CD4-positive, alpha-beta T cell (primary cell): ENCODE results near the gene RSAD2. TPM values are rescaled to one million over a fixed set of nuclear protein-coding genes. Genes with fewer than 3 reads are reported as not detected.

Source experiments
- ATAC-seq: fragments of 200-7000 bp; cut with Tn5 transposase; one replicate; pipeline ENCODE4 v1.10.0; 2022; ENCODE audit warnings: mild to moderate bottlenecking; ENCODE audit not compliant: poor library complexity
- CTCF ChIA-PET: fragments of 350-600 bp; sonication (Branson Sonifier 250); formaldehyde crosslinking; loops from one replicate; lab custom pipeline; 2021; ENCODE audit warnings: antibody characterized with exemption, inconsistent platforms; lab: Charles Lee
- POLR2A ChIA-PET: fragments of 350-600 bp; sonication (Branson Sonifier 250); formaldehyde crosslinking; loops from one replicate; lab custom pipeline; 2021; ENCODE audit warnings: antibody characterized with exemption, inconsistent platforms; lab: Charles Lee
- DNase-seq, 14 experiments: peaks; one replicate each; pipeline ENCODE4 v3.0.0-alpha.2; 2013 to 2020; ENCODE audit warnings: mixed read lengths in 2 of 14
- H3K27ac ChIP-seq, 2 donors: one replicate each; pipeline versions ENCODE4 v1.5.1 to v1.7.0; 2013; ENCODE audit warnings: low read length in 2 of 2, low read depth in 1 of 2, mild to moderate bottlenecking in 1 of 2
- H3K27me3 ChIP-seq, 2 experiments: 1 replicate in 1 of 2; 2 replicates in 1 of 2; pipeline versions ENCODE4 v1.6.1 to v1.7.0; 2013; ENCODE audit warnings: low read length in 2 of 2, control low read depth in 1 of 2, mild to moderate bottlenecking in 1 of 2, moderate library complexity in 1 of 2; ENCODE audit not compliant: insufficient read depth in 2 of 2, control insufficient read depth in 1 of 2
- H3K36me3 ChIP-seq: one replicate; pipeline ENCODE4 v1.6.1; 2013; ENCODE audit warnings: low read length, control low read depth; ENCODE audit not compliant: insufficient read depth
- H3K4me1 ChIP-seq: one replicate; pipeline ENCODE4 v1.6.1; 2013; ENCODE audit warnings: low read length, control low read depth; ENCODE audit not compliant: insufficient read depth
- H3K4me3 ChIP-seq: one replicate; pipeline ENCODE4 v1.5.1; 2013; ENCODE audit warnings: mild to moderate bottlenecking, low read length, moderate library complexity
- H3K9me3 ChIP-seq, 2 experiments: 1 replicate in 1 of 2; 2 replicates in 1 of 2; pipeline versions ENCODE4 v1.6.1 to v1.7.0; 2013; ENCODE audit warnings: low read length in 2 of 2, mild to moderate bottlenecking in 2 of 2, control low read depth in 1 of 2, moderate library complexity in 1 of 2; ENCODE audit not compliant: control insufficient read depth in 1 of 2, insufficient read depth in 1 of 2
- H3K27ac Mint-ChIP-seq: one replicate; pipeline ENCODE4 v1.8.0; 2020; ENCODE audit warnings: mixed read lengths
- H3K27me3 Mint-ChIP-seq: one replicate; pipeline ENCODE4 v1.8.0; 2021; ENCODE audit warnings: mixed read lengths
- H3K36me3 Mint-ChIP-seq: one replicate; pipeline ENCODE4 v1.8.0; 2021; ENCODE audit warnings: low read depth, mixed read lengths
- H3K4me1 Mint-ChIP-seq: one replicate; pipeline ENCODE4 v1.8.0; 2021; ENCODE audit warnings: low read depth, mixed read lengths
- H3K4me3 Mint-ChIP-seq: one replicate; pipeline ENCODE4 v1.8.0; 2020; ENCODE audit warnings: mild to moderate bottlenecking, mixed read lengths
- H3K9me3 Mint-ChIP-seq: one replicate; pipeline ENCODE4 v1.8.0; 2020; ENCODE audit warnings: mixed read lengths
- intact Hi-C, 2 experiments: fragments of 100-400 bp; cut with DNase I in 1 of 2; cut with micrococcal nuclease in 1 of 2; formaldehyde crosslinking; loops; one replicate each; pipeline versions ENCODE4 v1.15.1 to v1.9.0; 2023 to 2025; cut with DNase I, micrococcal nuclease
- total RNA-seq, 174 experiments: library from RNA in 2 of 174; stranded (reverse) in 2 of 174; gene quantifications; one replicate each; pipeline ENCODE4 v1.2.3 and lab custom pipeline; 2021 to 2026
- TF ChIP-seq, protein P1 (sequence below): fragments of 200-600 bp; IDR thresholded peaks from one replicate; pipeline ENCODE4 v1.8.0; 2022; ENCODE audit warnings: antibody characterized with exemption, mild to moderate bottlenecking

The RSAD2 gene
- total RNA-seq, 2 experiments from 2014 or later, result 3.9 to 4.6 TPM

GRCh38 chr2:6919901-6920742, 42.5 kb downstream of the RSAD2 start:
- intact Hi-C loops, result loop anchor here in 1 of 2 experiments (5.0 to 10.0 kb wide), 2 partner anchors 92 to 1765 kb away; partner anchors contain the start of gene ID2
- Mint-ChIP-seq H3K27me3 (no peaks in the 10 kb centered on the region), H3K4me3 (peak overlapping the region; percentile 85), H3K36me3 (peaks cover 30% of the 10 kb centered on the region), H3K9me3 (no peaks in the 10 kb centered on the region), H3K4me1 (peaks cover 85% of the 10 kb centered on the region), H3K27ac (peak overlapping the region; percentile 40)
- Histone ChIP-seq H3K4me1 (peaks cover 72% of the 10 kb centered on the region), H3K4me3 (no peak overlapping the region), H3K27me3 (no peaks in the 10 kb centered on the region), H3K27ac (no peak overlapping the region), H3K36me3 (no peaks in the 10 kb centered on the region), H3K9me3 (peaks cover 0 to 10% of the 10 kb centered on the region in 2 experiments)
- POLR2A ChIA-PET, result interaction anchor here (0.6 to 3.7 kb wide), 8 partner anchors 9 to 1762 kb away, joined by 3 to 30 read pairs (median 4); partner anchors contain the start of genes ID2 and RSAD2
- TF ChIP-seq, protein P1, sequence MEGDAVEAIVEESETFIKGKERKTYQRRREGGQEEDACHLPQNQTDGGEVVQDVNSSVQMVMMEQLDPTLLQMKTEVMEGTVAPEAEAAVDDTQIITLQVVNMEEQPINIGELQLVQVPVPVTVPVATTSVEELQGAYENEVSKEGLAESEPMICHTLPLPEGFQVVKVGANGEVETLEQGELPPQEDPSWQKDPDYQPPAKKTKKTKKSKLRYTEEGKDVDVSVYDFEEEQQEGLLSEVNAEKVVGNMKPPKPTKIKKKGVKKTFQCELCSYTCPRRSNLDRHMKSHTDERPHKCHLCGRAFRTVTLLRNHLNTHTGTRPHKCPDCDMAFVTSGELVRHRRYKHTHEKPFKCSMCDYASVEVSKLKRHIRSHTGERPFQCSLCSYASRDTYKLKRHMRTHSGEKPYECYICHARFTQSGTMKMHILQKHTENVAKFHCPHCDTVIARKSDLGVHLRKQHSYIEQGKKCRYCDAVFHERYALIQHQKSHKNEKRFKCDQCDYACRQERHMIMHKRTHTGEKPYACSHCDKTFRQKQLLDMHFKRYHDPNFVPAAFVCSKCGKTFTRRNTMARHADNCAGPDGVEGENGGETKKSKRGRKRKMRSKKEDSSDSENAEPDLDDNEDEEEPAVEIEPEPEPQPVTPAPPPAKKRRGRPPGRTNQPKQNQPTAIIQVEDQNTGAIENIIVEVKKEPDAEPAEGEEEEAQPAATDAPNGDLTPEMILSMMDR, result no peak
- DNase-seq (no peak), ATAC-seq (no peak)
- CTCF ChIA-PET, result interaction anchor here (0.8 to 2.0 kb wide), 4 partner anchors 12 to 94 kb away, joined by 3 to 5 read pairs (median 4); partner anchors contain the start of gene CMPK2

GRCh38 chr2:6920743-6921064, 43.1 kb downstream of the RSAD2 start:
- H3K36me3 Mint-ChIP-seq, result peaks cover 30% of the 10 kb centered on the region

DNA sequence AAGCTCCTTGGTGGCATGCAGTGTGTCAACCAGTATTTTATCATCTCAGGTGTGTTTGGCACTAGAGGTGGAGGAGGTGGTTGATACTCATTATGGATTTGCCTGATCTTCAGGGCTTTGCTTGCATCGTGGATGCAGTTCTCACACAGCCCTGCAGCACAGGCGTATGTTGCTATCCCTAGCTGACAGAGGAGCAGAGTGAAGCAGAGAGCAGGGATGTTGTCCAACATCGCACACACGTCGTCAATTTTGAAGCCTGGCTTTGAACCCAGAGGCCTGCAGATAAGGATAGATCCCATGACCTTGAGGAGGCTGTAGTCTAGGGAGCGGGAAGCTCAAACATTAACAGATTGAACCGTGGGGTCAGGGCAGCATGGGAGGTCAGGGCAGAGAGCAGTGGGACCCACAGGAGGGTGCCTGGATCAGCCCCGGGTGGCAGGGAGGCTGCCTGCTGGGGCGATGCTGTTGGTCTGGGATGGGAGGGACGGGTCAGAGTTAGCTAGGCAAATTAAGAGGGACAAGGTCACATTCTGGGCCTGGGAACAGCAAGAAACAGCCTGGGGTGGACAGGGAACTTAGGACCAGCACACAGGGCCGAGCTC, 43.8 kb downstream of the RSAD2 start:
- Histone ChIP-seq H3K36me3 (no peaks in the 10 kb centered on the region), H3K4me1 (peaks cover 76% of the 10 kb centered on the region), H3K4me3 (no peak overlapping the region), H3K27me3 (no peaks in the 10 kb centered on the region), H3K9me3 (peaks cover 0 to 10% of the 10 kb centered on the region in 2 experiments), H3K27ac (no peak overlapping the region)
- Mint-ChIP-seq H3K36me3 (peaks cover 31% of the 10 kb centered on the region), H3K27ac (peak overlapping the region; percentile 40), H3K27me3 (no peaks in the 10 kb centered on the region), H3K4me3 (peak overlapping the region; percentile 47), H3K9me3 (no peaks in the 10 kb centered on the region), H3K4me1 (peaks cover 85% of the 10 kb centered on the region)
- ATAC-seq, result no peak
- ChIA-PET POLR2A (interaction anchor here (1.0 to 3.7 kb wide), 3 partner anchors 7 to 24 kb away, joined by 3 to 30 read pairs (median 6); no protein-coding TSS in a partner anchor), CTCF (interaction anchor here (2.0 kb wide), 1 partner anchor 56 kb away, joined by 4 read pairs; the partner anchor contains the start of gene CMPK2)
- TF ChIP-seq, protein P1, result no peak
- DNase-seq, result no peak
- intact Hi-C loops, result no loop called here

More at GRCh38 chr2:6920743-6921064, 43.1 kb downstream of the RSAD2 start:
- Mint-ChIP-seq H3K4me1 (peaks cover 85% of the 10 kb centered on the region), H3K9me3 (no peaks in the 10 kb centered on the region), H3K27me3 (no peaks in the 10 kb centered on the region), H3K27ac (peak overlapping the region; percentile 40), H3K4me3 (peak overlapping the region; percentile 85)
- TF ChIP-seq, protein P1, result no peak
- ChIA-PET POLR2A (interaction anchor here (1.0 to 3.7 kb wide), 4 partner anchors 8 to 137 kb away, joined by 3 to 30 read pairs (median 4); no protein-coding TSS in a partner anchor), CTCF (interaction anchor here (1.0 to 2.0 kb wide), 2 partner anchors 12 to 55 kb away, joined by 3 to 4 read pairs; partner anchors contain the start of gene CMPK2)
- Histone ChIP-seq H3K27me3 (no peaks in the 10 kb centered on the region), H3K36me3 (no peaks in the 10 kb centered on the region), H3K27ac (no peak overlapping the region), H3K9me3 (peaks cover 0 to 10% of the 10 kb centered on the region in 2 experiments), H3K4me3 (no peak overlapping the region), H3K4me1 (peaks cover 72% of the 10 kb centered on the region)
- DNase-seq (no peak), ATAC-seq (no peak)
- intact Hi-C loops, result no loop called here
